Testis (tissue), 3 donors: ENCODE measurements around the gene C11orf21. TPM values are rescaled to one million over a fixed set of nuclear protein-coding genes. Genes with fewer than 3 reads are reported as not detected.

Experiments
- DNase-seq: peaks from one replicate; pipeline ENCODE4 v3.0.0-alpha.2; 2019
- H3K27ac ChIP-seq, 2 donors: fragments of 200-600 bp; sonication (generic); one replicate each; pipeline ENCODE4 v1.5.1; 2019
- H3K27me3 ChIP-seq: fragments of 200-600 bp; sonication (generic); one replicate; pipeline ENCODE4 v1.5.1; 2019
- H3K36me3 ChIP-seq: fragments of 200-600 bp; sonication (generic); one replicate; pipeline ENCODE4 v1.5.1; 2017; ENCODE audit warnings: low read depth; ENCODE audit errors: missing control alignments
- H3K4me1 ChIP-seq: fragments of 200-600 bp; sonication (generic); one replicate; pipeline ENCODE4 v1.5.1; 2019
- H3K4me3 ChIP-seq, 2 donors: fragments of 200-600 bp; sonication (generic); one replicate each; pipeline ENCODE4 v1.5.1; 2017 to 2019
- H3K9me3 ChIP-seq: fragments of 200-600 bp; sonication (generic); one replicate; pipeline ENCODE4 v1.5.1; 2017
- POLR2A ChIP-seq: fragments of 450-650 bp; IDR thresholded peaks from one replicate; pipeline ENCODE4 v1.6.1; 2017; ENCODE audit warnings: antibody characterized with exemption, mild to moderate bottlenecking, moderate library complexity
- WGBS, 2 donors: methylation state at CpG; one replicate each; pipeline ENCODE4 v1.1.5; 2018; 5-methylcytosine and 5-hydroxymethylcytosine counted together
- intact Hi-C: fragments of 100-400 bp; cut with DNase I; formaldehyde crosslinking; loops from one replicate; pipeline ENCODE4 v1.15.1; 2023; ENCODE audit warnings: low total_unique reads
- polyA plus RNA-seq: library from polyadenylated mRNA; stranded (reverse); fragments of 350-450 nt; fragmentation: Illumina TruSeq; extraction: RNeasy Lipid Tissue Mini Kit (QIAGEN cat#74804); gene quantifications from one replicate; pipeline ENCODE4 v1.2.3, GENCODE V29; 2014; ENCODE audit warnings: low read depth, low replicate concordance; ENCODE audit not compliant: insufficient read depth
- total RNA-seq, 2 donors: library from RNA; depleted of rRNA; stranded (reverse); fragments of >200 nt; gene quantifications; one replicate each; pipeline ENCODE4 v1.2.3, GENCODE V29; 2016
- TF ChIP-seq, protein P1 (sequence below), 3 experiments: fragments of 450-650 bp in 2 of 3; fragments of 200-600 bp in 1 of 3; sonication (generic) in 1 of 3; IDR thresholded peaks; one replicate each; pipeline ENCODE4 v1.5.1; 2016 to 2019; ENCODE audit warnings: antibody characterized with exemption in 3 of 3, mild to moderate bottlenecking in 2 of 3, moderate library complexity in 1 of 3

The C11orf21 gene
- total and polyA plus RNA-seq, 3 donors from 2014 or later = 0.12 to 0.88 (median 0.47) TPM

DNA sequence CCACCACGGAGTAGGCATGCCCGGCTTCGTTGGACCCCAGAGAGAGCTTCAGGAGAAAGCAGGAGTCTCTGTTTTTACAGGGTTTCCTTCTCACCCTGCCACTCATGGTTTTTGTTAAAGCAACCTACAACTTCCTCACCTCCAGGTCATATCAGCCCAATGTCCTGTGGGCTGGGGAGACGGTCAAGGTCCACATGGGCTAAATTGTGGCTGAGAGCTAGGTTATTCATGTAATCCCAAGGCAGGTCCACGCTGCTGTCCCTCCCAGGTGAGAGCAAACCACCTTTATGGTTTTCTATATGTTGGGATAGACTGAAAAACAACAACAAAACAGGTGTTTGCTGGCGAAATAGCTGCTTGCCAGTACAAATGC lies 19.6 kb upstream of the C11orf21 start:
- no peak for DNase-seq
- intact Hi-C loops = no loop called here
- Histone ChIP-seq H3K27me3 (no peaks in the 10 kb centered on the region), H3K36me3 (no peaks in the 10 kb centered on the region), H3K4me1 (no peaks in the 10 kb centered on the region), H3K4me3 (no peak overlapping the region), H3K9me3 (no peaks in the 10 kb centered on the region), H3K27ac (no peak overlapping the region)
- 91 to 93% methylated on average over 6 of the region's 6 CpGs for WGBS, 2 donors
- TF ChIP-seq POLR2A = no peak
- TF ChIP-seq, protein P1, sequence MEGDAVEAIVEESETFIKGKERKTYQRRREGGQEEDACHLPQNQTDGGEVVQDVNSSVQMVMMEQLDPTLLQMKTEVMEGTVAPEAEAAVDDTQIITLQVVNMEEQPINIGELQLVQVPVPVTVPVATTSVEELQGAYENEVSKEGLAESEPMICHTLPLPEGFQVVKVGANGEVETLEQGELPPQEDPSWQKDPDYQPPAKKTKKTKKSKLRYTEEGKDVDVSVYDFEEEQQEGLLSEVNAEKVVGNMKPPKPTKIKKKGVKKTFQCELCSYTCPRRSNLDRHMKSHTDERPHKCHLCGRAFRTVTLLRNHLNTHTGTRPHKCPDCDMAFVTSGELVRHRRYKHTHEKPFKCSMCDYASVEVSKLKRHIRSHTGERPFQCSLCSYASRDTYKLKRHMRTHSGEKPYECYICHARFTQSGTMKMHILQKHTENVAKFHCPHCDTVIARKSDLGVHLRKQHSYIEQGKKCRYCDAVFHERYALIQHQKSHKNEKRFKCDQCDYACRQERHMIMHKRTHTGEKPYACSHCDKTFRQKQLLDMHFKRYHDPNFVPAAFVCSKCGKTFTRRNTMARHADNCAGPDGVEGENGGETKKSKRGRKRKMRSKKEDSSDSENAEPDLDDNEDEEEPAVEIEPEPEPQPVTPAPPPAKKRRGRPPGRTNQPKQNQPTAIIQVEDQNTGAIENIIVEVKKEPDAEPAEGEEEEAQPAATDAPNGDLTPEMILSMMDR (IDR thresholded peaks at IDR 0.05) = no peak

DNA sequence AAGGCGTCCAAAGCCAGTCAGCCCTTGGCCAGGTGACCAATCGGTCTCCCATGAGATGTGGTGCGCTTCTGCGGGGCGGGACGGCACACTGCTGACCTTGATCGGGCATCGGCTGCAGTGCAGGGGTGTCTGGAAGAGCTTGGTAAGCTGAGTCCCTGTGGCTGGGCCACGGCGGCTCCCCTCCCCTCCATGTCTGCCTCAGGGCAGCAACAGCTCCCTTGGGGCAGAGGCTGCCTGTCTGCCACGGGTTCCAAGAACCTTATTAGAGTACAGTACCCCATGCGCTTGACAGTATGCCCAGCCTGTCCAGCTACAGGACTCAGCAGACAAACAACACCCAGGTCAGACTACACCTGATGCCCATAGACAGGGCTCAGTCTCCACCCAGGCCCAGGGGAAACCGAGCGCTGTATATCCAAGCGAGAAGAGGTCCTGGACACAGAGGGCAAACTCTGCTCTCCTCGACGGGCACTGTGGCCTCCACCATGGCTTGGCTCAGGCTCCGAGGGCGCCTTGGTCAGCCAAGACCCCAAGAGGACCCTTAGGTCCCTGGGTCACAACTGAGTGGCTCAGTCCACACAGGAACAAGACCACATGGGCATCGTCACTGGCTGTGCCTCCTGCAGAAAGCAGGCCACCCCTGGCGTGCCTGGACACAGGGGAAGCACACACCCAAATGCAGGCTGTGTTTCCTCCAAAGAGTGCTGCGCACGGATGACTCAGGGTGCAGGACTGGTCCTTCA lies 19.0 kb upstream of the C11orf21 start:
- DNase-seq = no peak
- Histone ChIP-seq H3K36me3 (no peaks in the 10 kb centered on the region), H3K4me3 (no peak overlapping the region), H3K27ac (no peak overlapping the region), H3K27me3 (no peaks in the 10 kb centered on the region), H3K4me1 (no peaks in the 10 kb centered on the region), H3K9me3 (no peaks in the 10 kb centered on the region)
- TF ChIP-seq, protein P1 (IDR thresholded peaks at IDR 0.05) = no peak
- no peak for TF ChIP-seq POLR2A
- intact Hi-C loops = no loop called here
- 67 to 73% methylated on average over 10 to 23 of the region's 23 CpGs for WGBS, 2 donors

DNA sequence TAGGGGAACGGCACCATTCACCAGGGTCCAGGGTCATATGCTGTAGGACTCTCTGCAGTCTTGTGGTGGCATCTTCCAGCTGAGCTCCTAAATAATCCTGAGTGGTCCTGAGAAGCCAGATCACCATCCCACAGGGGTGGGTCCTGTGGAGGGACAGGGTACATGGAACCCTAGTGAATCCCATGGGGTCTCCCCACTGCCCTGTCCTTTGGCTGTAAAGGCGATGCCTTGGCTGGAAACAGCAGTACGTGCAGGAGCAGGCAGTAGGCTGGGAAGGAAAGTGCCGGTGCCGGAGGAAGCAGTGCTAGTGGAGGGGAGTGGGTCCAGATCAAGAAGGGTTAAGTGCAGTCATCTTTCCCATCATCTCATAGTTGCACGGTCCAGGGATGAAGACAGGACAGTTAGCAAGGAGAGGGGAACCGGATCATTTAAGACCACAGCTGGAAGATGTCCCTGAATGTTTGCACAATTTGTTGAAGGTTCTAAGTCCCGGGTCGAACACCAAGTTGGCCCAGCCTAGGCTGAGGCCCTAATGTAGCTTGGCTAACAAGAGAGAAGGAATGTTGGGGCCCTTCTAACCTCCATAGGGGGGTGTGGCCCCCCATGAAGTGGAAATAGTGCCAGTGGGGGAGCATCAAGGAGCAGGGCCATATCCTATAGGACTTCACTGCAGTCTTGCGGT lies 18.2 kb upstream of the C11orf21 start:
- no peak for DNase-seq
- H3K27ac ChIP-seq = no peak overlapping the region
- H3K27me3 ChIP-seq = no peaks in the 10 kb centered on the region
- H3K4me1 ChIP-seq = peaks cover 6% of the 10 kb centered on the region
- intact Hi-C loops = no loop called here
- 71 to 79% methylated on average over 10 of the region's 10 CpGs for WGBS, 2 donors
- TF ChIP-seq, protein P1 (IDR thresholded peaks at IDR 0.05) = no peak
- no peak for TF ChIP-seq POLR2A
- H3K9me3 ChIP-seq = no peaks in the 10 kb centered on the region
- H3K4me3 ChIP-seq = no peak overlapping the region
- H3K36me3 ChIP-seq = no peaks in the 10 kb centered on the region

DNA sequence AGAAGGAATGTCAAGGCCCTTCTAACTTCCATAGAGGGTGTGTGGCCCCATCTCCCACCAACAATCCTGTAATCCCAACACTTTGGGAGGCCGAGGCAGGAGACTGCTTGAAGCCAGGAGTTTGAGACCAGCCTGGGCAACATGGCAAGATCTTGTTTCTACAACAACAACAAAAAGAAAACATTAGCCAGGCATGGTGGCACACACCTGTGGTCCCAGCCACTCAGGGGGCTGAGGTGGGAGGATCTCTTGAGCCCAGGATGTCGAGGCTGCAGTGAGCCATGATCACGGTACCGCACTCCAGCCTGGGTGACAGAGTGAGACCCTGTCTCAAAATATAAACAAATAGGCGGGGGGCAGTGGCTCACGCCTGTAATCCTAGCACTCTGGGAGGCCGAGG lies 17.0 kb upstream of the C11orf21 start:
- Histone ChIP-seq H3K4me1 (peaks cover 17% of the 10 kb centered on the region), H3K4me3 (no peak overlapping the region), H3K36me3 (no peaks in the 10 kb centered on the region), H3K9me3 (no peaks in the 10 kb centered on the region), H3K27me3 (no peaks in the 10 kb centered on the region), H3K27ac (no peak overlapping the region)
- DNase-seq = no peak
- TF ChIP-seq, protein P1 (IDR thresholded peaks at IDR 0.05) = no peak
- no peak for TF ChIP-seq POLR2A
- WGBS, 2 donors = 83 to 92% methylated on average over 6 to 7 of the region's 7 CpGs
- intact Hi-C loops = no loop called here
